ENCODE measurements around the gene PRSS2.

- TF ChIP-seq EZH2 (IDR thresholded peaks at IDR 0.05): no peak
- no peak for TF ChIP-seq POLR2AphosphoS5 (IDR thresholded peaks at IDR 0.05; ENCODE audit: borderline replicate concordance, low read depth, low read length)
Observed at GRCh38 chr7:142795339-142795863, 24.6 kb downstream of the PRSS2 start.
